ENCODE results near the gene GAB1. TPM values are rescaled to one million over a fixed set of nuclear protein-coding genes. Genes with fewer than 3 reads are reported as not detected.
A peak's percentile ranks its signal among the peaks of the same experiment; 100 is the strongest.

The GAB1 gene
- total RNA-seq, 2 donors from 2014 or later = 28.3 to 33.3 TPM

DNA sequence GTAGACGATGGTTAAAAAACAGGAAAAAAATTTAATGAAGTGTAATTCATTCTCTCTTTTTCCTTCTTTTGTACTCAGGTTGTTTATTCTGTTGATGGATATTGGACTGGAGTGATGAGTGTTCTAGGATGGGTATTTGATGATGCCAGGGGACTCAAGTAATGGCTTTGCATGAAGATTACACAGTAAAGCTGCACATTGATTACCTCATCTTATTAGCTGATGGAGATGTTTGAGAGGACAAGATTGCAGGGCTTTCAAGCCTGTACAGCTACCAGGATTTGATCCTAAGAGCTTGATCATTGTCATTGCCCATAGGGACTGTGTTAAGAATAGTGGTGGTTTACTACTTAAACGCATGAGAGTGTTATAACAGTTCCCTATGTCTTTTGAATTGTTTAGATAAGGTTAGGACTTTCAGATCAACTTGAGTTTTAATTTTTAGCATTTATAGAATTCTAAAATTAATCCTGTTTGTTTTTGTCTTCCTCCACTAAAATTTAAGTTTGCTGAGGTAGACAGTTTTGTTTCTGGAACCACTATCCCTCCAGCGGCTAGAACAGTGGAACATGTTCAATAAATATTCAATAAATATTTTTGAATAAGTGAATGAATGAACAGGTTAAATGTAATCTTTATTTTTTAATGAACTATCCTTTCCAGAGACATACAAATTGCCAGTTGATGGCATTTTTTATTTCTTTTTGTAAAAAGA is 58.2 kb downstream of the GAB1 start:
- no peaks in the 10 kb centered on the region for H3K27me3 Mint-ChIP-seq (ENCODE audit: insufficient read depth)
- no peaks in the 10 kb centered on the region for H3K36me3 ChIP-seq (ENCODE audit: control insufficient read depth, insufficient read depth, low read length)
- no peak overlapping the region for H3K4me3 Mint-ChIP-seq
- H3K27ac Mint-ChIP-seq = no peak overlapping the region
- TF ChIP-seq, protein P1, sequence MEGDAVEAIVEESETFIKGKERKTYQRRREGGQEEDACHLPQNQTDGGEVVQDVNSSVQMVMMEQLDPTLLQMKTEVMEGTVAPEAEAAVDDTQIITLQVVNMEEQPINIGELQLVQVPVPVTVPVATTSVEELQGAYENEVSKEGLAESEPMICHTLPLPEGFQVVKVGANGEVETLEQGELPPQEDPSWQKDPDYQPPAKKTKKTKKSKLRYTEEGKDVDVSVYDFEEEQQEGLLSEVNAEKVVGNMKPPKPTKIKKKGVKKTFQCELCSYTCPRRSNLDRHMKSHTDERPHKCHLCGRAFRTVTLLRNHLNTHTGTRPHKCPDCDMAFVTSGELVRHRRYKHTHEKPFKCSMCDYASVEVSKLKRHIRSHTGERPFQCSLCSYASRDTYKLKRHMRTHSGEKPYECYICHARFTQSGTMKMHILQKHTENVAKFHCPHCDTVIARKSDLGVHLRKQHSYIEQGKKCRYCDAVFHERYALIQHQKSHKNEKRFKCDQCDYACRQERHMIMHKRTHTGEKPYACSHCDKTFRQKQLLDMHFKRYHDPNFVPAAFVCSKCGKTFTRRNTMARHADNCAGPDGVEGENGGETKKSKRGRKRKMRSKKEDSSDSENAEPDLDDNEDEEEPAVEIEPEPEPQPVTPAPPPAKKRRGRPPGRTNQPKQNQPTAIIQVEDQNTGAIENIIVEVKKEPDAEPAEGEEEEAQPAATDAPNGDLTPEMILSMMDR (conservative IDR thresholded peaks at IDR 0.05) = no peak
- H3K27ac ChIP-seq (ENCODE audit: low read depth, low read length) = no peak overlapping the region
- no peaks in the 10 kb centered on the region for H3K27me3 ChIP-seq (ENCODE audit: control insufficient read depth, insufficient read depth, low read length, poor library complexity, severe bottlenecking)
- H3K9me3 ChIP-seq (ENCODE audit: control insufficient read depth, low read length) = no peaks in the 10 kb centered on the region
- no peaks in the 10 kb centered on the region for H3K36me3 Mint-ChIP-seq (ENCODE audit: low read depth)
- DNase-seq = no peak
- WGBS, 2 experiments (ENCODE audit: insufficient coverage in 1 of 2, insufficient read length in 1 of 2) = 69 to 78% methylated on average over 2 of the region's 3 CpGs
- H3K4me3 ChIP-seq (ENCODE audit: low read length) = no peak overlapping the region
- H3K4me1 Mint-ChIP-seq = peaks cover 23% of the 10 kb centered on the region
- H3K4me1 ChIP-seq (ENCODE audit: control insufficient read depth, insufficient read depth, low read length) = no peaks in the 10 kb centered on the region
- H3K9me3 Mint-ChIP-seq = no peaks in the 10 kb centered on the region
- no peak overlapping the region for H3K9ac ChIP-seq (ENCODE audit: extremely low read depth, low read length, poor library complexity, severe bottlenecking)

GRCh38 chr4:143396695-143397094 is 60.0 kb downstream of the GAB1 start:
- Mint-ChIP-seq H3K36me3 (ENCODE audit: low read depth) (no peaks in the 10 kb centered on the region), H3K27ac (no peak overlapping the region), H3K4me3 (no peak overlapping the region), H3K9me3 (no peaks in the 10 kb centered on the region), H3K4me1 (peaks cover 11% of the 10 kb centered on the region), H3K27me3 (ENCODE audit: insufficient read depth) (no peaks in the 10 kb centered on the region)
- Histone ChIP-seq H3K4me3 (ENCODE audit: low read length) (no peak overlapping the region), H3K9me3 (ENCODE audit: control insufficient read depth, low read length) (no peaks in the 10 kb centered on the region), H3K27ac (ENCODE audit: low read depth, low read length) (no peak overlapping the region), H3K9ac (ENCODE audit: extremely low read depth, low read length, poor library complexity, severe bottlenecking) (no peak overlapping the region), H3K4me1 (ENCODE audit: control insufficient read depth, insufficient read depth, low read length) (no peaks in the 10 kb centered on the region), H3K27me3 (ENCODE audit: control insufficient read depth, insufficient read depth, low read length, poor library complexity, severe bottlenecking) (no peaks in the 10 kb centered on the region), H3K36me3 (ENCODE audit: control insufficient read depth, insufficient read depth, low read length) (no peaks in the 10 kb centered on the region)
- 100% methylated on average over 1 of the region's 1 CpG for WGBS, 2 experiments (ENCODE audit: insufficient coverage in 1 of 2, insufficient read length in 1 of 2)
- TF ChIP-seq, protein P1 (conservative IDR thresholded peaks at IDR 0.05) = peak; percentile 60
- DNase-seq = no peak

DNA sequence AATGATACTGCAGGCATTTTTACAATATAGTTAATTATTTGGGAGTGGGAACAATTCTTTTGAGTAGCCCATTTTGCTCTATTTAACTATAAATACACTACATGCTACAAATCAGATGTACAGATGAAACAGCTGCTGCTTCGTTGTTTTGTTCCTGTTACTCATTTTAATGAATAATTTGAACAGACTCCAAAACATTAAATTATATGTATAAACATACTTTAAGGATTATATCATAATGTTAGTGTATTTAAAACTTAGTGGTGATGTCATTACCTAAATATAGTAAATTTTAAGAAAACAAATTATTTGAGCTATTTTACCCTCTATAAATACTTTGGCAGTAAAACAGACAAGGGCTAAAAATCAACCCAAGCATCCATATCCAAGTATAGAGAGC is 60.7 kb downstream of the GAB1 start:
- no peaks in the 10 kb centered on the region for H3K27me3 Mint-ChIP-seq (ENCODE audit: insufficient read depth)
- no peaks in the 10 kb centered on the region for H3K4me1 ChIP-seq (ENCODE audit: control insufficient read depth, insufficient read depth, low read length)
- no peak overlapping the region for H3K27ac ChIP-seq (ENCODE audit: low read depth, low read length)
- peaks cover 11% of the 10 kb centered on the region for H3K4me1 Mint-ChIP-seq
- no peaks in the 10 kb centered on the region for H3K36me3 Mint-ChIP-seq (ENCODE audit: low read depth)
- TF ChIP-seq, protein P1 (conservative IDR thresholded peaks at IDR 0.05) = no peak
- no peaks in the 10 kb centered on the region for H3K36me3 ChIP-seq (ENCODE audit: control insufficient read depth, insufficient read depth, low read length)
- H3K9me3 ChIP-seq (ENCODE audit: control insufficient read depth, low read length) = no peaks in the 10 kb centered on the region
- no peak overlapping the region for H3K4me3 ChIP-seq (ENCODE audit: low read length)
- no peak for DNase-seq
- H3K9ac ChIP-seq (ENCODE audit: extremely low read depth, low read length, poor library complexity, severe bottlenecking) = no peak overlapping the region
- no peaks in the 10 kb centered on the region for H3K27me3 ChIP-seq (ENCODE audit: control insufficient read depth, insufficient read depth, low read length, poor library complexity, severe bottlenecking)
- no peak overlapping the region for H3K4me3 Mint-ChIP-seq
- WGBS, 2 experiments (ENCODE audit: insufficient coverage in 1 of 2, insufficient read length in 1 of 2) = 86% methylated on average over 1 of the region's 1 CpG; no CpG with 5 or more reads in 1 of the 2 experiments
- no peaks in the 10 kb centered on the region for H3K9me3 Mint-ChIP-seq
- no peak overlapping the region for H3K27ac Mint-ChIP-seq

Measured in endodermal cell (in vitro differentiated cells).